Testis (tissue), 2 donors: Measurements from ENCODE around the gene PPP6R3.

Experiments
- CTCF ChIP-seq, 3 experiments: fragments of 450-650 bp in 2 of 3; fragments of 200-600 bp in 1 of 3; sonication (generic) in 1 of 3; IDR thresholded peaks; one replicate each; pipeline ENCODE4 v1.5.1; 2016 to 2019; ENCODE audit warnings: antibody characterized with exemption in 3 of 3, mild to moderate bottlenecking in 2 of 3, moderate library complexity in 1 of 3
- POLR2A ChIP-seq: fragments of 450-650 bp; IDR thresholded peaks from one replicate; pipeline ENCODE4 v1.6.1; 2017; ENCODE audit warnings: antibody characterized with exemption, mild to moderate bottlenecking, moderate library complexity

DNA sequence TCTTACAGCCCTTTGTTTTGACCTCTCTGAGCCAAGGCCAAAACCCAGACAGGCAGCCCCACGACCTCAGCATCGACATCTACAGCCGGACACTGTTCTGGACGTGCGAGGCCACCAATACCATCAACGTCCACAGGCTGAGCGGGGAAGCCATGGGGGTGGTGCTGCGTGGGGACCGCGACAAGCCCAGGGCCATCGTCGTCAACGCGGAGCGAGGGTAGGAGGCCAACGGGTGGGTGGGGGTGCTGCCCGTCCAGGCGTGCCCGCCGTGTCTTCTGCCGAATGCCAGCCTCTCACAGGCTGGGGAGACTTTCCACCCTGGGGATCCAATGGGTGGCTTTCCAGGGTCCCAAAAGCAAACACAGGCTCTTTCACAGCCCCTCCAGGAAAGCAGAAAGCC, 37.1 kb upstream of the PPP6R3 start:
- TF ChIP-seq CTCF (IDR thresholded peaks at IDR 0.05) (no peak), POLR2A (no peak)
